PFSK-1 (cell line): ENCODE data around the gene MAB21L3.

Experiments used
- POLR2AphosphoS5 ChIP-seq: IDR thresholded peaks from 2 replicates; pipeline ENCODE4 v1.6.1; 2012; ENCODE audit warnings: low read depth, mild to moderate bottlenecking, control low read depth, low read length, moderate library complexity
- TAF1 ChIP-seq: IDR thresholded peaks from 2 replicates; pipeline ENCODE4 v1.6.1; 2012; ENCODE audit warnings: low read length, control low read depth, borderline replicate concordance; ENCODE audit not compliant: insufficient read depth
- TF ChIP-seq, protein P1 (sequence below), 2 experiments: IDR thresholded peaks; 2 replicates each; pipeline versions ENCODE4 v1.6.1 to v1.8.0; 2011 to 2012; ENCODE audit warnings: low read depth in 2 of 2, low read length in 2 of 2, control low read depth in 1 of 2, inconsistent platforms in 1 of 2, mild to moderate bottlenecking in 1 of 2, moderate library complexity in 1 of 2; ENCODE audit not compliant: insufficient read depth in 1 of 2

GRCh38 chr1:116076831-116077230 lies 34.4 kb upstream of the MAB21L3 start:
- no peak for TF ChIP-seq POLR2AphosphoS5
- TF ChIP-seq, protein P1, sequence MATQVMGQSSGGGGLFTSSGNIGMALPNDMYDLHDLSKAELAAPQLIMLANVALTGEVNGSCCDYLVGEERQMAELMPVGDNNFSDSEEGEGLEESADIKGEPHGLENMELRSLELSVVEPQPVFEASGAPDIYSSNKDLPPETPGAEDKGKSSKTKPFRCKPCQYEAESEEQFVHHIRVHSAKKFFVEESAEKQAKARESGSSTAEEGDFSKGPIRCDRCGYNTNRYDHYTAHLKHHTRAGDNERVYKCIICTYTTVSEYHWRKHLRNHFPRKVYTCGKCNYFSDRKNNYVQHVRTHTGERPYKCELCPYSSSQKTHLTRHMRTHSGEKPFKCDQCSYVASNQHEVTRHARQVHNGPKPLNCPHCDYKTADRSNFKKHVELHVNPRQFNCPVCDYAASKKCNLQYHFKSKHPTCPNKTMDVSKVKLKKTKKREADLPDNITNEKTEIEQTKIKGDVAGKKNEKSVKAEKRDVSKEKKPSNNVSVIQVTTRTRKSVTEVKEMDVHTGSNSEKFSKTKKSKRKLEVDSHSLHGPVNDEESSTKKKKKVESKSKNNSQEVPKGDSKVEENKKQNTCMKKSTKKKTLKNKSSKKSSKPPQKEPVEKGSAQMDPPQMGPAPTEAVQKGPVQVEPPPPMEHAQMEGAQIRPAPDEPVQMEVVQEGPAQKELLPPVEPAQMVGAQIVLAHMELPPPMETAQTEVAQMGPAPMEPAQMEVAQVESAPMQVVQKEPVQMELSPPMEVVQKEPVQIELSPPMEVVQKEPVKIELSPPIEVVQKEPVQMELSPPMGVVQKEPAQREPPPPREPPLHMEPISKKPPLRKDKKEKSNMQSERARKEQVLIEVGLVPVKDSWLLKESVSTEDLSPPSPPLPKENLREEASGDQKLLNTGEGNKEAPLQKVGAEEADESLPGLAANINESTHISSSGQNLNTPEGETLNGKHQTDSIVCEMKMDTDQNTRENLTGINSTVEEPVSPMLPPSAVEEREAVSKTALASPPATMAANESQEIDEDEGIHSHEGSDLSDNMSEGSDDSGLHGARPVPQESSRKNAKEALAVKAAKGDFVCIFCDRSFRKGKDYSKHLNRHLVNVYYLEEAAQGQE (IDR thresholded peaks at IDR 0.05; ENCODE audit: insufficient read depth in 1 of 2, low read depth in 2 of 2, low read length in 2 of 2) = no peak
- no peak for TF ChIP-seq TAF1
